GM19099 (cell line): ENCODE measurements around the gene TIMD4.

Experiments
- POLR2A ChIP-seq: IDR thresholded peaks from 3 replicates; pipeline ENCODE4 v1.6.1; 2011; ENCODE audit warnings: low read depth; ENCODE audit not compliant: insufficient read length; ENCODE audit errors: extremely low read depth

TIMD4 gene

DNA sequence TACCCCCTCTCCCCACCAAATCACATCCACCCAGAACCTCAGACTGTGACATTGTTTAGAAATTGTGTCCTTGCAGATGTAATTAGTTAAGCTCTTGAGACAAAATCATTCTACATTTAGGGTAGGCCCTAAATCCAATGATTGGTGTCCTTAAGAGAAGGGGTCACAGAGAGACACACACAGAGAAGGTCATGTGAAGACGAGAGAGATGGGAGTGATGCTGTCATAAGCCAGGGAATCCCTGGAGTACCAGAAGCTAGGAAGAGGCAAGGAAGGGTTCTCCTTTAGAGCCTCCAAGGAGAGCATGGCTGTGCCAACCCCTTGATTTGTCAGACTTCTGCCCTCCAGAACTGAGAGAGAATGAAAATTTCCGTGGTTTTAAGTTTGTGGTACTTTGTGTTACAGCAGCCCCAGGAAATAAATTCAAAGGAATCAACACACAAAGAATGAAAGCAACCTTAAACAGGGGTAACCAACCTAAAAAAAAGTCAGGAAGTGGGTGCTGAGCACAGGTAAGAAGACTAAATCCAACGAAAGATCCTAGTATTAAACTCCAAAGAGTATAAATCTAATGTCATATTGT, 33.6 kb downstream of the TIMD4 start:
- TF ChIP-seq POLR2A, result no peak

DNA sequence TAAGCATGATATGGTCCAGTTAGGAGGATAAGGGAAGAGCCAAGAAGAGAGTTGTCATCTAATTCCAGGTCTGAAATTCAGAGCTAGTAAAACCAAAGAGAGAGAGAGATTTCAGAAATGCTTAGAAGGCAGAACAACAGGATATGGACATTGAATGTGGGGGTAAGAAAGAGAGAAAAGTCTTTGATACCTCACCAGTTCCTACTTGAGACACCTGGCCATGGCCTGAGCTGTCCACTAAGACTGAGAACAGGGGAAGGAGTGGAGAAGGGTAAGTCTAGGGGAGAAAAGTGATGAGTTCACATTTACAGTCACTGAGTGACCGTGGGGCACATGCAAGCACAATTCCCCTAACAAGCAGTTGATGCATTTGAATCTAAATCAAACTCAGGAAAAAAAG, 35.5 kb downstream of the TIMD4 start:
- no peak for TF ChIP-seq POLR2A

DNA sequence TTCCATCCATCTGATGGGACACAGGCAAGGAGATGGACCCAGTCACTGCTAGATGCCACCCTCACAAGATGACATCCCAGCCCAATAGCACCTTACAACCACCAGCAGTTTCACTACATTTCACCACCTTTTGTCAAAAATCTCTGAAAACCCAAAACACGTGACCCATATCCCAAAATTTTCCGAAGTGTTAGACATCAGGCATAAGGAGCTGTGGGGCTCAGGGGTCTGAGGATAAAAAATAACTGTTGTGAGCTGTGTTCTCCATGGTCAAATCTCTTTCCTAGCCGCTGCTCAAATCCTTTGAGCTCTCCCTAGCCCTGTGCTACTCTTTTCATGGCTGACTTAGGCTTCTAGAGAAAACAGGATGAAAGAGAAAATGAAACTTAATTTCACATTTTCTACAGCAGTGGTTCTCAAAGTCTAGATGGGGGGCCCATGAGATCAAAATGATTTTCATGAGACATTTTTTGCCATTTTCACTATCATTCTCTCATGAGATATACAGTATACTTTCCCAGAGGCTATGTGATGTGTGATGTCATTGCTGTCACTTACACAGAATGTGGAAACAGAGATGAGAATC, 40.7 kb downstream of the TIMD4 start:
- peak; percentile 33 for TF ChIP-seq POLR2A

DNA sequence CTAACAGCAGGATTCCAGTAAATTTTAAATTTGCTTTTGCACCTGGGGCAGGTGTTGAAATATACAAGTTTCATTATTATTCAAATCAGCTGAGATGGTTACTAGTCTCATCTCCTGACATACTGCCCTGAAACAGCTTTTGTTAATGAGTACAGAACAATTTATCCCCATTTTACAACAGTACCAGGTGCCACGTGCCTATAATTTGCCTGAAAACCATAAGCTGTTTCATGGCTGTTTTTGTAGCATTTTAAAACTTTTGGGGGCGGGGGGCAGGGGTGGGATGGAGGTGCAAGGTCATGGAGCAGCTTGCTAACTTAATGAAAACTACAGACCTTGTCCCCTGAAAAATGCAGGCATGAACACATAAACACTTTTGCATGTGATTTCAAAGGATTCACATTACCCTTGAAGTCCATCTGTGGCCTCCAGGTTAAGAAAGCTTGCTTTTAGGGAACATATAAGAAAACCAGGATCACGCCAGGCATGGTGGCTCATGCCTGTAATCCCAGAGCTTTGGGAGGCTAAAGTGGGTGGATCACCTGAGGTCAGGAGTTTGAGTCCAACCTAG, 42.1 kb downstream of the TIMD4 start:
- TF ChIP-seq POLR2A, result no peak

DNA sequence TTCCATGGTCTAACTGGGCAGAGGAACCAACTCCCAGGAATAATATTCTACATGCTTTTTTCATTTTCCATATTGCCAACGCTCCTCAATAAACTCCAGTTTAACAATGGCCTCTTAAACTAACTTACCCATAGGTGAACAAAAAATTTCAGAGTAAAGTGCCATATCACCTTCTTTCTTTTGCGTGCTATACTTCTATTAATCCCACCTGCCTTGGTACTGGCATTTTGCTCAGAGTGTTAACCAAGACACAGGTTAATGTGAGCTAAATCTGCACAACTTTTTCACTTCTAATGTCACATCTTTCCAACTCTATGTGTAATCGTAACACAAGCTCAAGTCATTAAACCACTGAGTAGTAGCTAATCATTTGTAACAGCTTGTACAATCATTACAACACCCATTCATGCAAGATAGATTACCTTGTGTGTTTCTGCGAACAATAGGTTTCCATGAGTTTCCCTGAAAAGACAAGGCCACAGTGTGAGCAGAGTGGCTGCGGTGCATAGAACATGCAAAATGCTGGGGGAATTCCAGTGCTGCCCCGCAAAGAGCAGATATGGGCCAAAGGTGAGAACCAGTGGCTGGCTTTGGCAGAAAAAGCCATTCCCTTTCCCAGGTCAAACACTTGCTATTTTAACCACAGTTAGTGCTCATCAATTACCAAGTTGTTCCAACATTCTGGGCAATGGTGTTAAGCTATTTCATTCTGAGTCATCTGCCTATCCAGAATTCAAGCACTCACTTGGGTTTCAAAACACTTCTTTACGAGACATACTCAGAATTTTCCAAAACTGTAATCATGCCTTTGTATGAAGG, 42.8 kb downstream of the TIMD4 start:
- no peak for TF ChIP-seq POLR2A

DNA sequence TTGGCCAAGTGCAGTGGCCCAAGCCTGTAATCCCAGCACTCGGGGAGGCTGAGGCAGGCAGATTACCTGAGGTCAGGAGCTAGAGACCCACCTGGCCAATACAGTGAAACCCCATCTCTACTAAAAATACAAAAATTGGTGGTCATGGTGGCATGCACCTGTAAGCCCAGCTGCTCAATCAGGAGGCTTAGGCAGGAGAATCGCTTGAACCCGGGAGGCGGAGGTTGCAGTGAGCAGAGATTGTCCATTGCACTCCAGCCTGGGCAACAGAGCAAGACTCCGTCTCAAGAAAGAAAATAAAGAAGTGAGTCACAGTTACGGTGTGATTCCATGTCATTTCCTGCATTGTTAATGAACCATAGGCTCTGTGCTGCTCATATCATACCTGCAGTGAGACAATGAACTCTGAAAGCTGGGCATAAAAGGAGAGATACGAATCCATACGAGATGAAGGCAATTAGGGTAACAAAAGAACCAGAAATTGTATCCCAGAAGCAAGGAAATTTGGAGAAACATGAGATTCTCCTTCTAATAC, 44.6 kb downstream of the TIMD4 start:
- TF ChIP-seq POLR2A, result no peak

DNA sequence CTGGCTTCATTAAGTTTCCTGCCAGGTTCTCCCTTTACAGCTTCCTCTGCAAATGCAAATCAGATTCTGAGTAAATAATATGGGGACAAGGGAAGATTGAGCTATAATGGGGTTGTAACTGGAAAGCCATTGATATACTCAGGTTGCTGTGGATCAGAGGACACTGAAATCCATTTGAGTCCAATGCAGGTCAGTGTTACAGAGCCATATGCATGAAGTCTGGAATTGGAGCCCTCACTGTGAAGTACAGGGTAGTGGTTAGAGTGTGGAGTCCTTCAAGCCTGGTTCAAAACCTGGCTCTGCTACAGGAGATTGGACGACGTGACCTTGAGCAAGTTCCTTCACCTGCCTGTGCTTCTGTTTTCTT, 48.7 kb downstream of the TIMD4 start:
- TF ChIP-seq POLR2A, result peak; percentile 26

DNA sequence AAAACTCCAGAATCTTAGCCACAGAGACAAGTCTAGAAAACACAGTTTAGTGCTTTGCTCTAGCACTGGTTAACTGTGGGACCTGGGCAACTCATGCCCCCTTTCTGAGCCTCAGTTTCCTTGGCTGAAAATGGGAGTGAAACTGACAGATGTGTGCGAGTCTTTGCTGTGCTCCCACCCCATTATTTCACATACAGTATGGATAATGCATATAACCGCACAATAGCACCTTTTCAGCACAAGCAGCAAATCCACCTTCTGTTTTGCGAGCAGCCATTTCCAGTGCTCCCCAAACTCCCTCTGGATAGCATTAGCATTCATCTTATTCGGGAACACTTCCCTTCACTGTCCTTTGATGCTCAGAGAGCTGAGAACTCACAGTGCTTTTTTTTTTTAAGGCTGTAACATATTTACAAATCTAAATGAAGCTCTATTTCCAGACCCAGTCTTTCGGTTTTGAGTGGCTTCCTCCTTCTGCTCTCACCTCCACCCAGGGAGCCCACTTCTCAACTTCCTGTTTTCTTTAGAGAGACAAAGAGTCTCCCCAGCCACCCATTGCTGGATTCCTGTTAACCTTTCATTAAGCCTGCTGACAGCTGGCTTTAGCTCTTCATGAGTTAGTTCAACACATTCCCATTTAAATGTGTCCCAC, 49.2 kb downstream of the TIMD4 start:
- no peak for TF ChIP-seq POLR2A

DNA sequence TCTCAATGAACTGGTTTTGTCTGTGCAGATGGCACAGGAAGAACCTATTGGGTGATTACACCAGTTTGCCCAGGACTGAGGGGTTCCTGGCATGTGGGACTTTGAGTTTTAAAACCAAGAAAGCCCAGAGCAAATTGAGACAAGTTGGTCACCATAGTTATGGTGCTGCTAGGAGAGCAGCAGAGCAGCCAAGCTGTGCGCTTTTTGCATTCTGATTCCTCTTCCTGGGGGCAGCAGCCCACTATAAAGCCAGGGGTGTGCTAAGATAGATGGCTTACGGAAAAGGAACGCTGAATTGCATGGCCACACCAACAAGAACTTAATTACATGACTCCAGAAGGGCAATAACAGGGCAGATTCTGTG, 49.7 kb downstream of the TIMD4 start:
- TF ChIP-seq POLR2A, result no peak

DNA sequence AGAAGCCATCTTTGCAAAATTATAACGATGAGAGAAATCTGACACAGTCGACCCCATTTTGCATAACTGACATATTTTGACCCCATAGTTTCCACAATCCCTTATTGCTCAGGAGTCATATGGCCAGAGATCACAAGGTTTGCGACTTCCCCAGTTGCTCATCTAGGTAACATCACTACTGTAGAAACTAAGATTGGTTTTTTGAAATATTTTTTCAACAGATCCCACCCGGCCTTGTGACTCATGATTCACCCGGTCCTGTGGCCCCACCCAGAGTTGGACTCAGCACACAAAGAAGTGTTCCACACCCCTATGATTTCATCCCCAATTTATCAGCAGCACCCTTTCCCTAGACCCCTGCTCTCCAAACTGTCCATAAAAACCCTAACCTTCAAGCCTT, 50.2 kb downstream of the TIMD4 start:
- no peak for TF ChIP-seq POLR2A

DNA sequence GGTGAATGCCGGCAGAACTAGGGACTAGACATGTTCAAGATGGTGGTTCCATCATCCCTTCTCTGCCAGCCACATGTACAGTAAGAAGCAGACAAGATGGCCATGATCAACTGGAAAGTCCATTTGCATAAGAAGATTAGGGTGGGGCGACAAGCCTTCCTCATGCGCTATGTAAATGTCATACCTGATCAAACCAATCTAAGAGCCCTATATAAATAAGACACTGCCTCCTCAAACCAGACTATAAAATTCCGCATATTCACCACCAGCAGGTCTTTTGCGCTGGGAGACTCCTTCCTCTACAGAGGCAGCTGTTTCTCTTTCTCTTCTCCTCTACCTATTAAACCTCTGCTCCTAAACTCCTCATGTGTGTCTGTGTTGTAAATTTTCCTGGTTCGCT, 53.8 kb downstream of the TIMD4 start:
- no peak for TF ChIP-seq POLR2A

DNA sequence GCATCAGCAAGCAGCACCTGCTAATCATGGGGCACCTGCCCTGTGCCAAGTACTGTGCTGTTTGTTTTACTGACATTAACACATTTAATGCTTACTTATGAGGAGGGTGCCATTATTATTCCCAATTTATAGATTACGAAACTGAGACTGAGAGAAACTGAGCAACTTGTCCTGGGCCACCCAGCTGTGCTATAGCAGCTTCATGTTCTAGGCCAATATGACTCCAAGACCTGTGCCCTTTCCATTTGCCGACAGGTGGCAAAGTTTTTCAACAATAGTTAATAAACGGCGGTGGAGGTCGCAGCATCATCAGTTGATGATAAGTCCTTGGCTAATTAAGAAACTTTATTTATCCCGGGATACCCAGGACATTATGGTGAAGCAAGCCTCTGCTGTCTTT, 55.4 kb downstream of the TIMD4 start:
- no peak for TF ChIP-seq POLR2A

DNA sequence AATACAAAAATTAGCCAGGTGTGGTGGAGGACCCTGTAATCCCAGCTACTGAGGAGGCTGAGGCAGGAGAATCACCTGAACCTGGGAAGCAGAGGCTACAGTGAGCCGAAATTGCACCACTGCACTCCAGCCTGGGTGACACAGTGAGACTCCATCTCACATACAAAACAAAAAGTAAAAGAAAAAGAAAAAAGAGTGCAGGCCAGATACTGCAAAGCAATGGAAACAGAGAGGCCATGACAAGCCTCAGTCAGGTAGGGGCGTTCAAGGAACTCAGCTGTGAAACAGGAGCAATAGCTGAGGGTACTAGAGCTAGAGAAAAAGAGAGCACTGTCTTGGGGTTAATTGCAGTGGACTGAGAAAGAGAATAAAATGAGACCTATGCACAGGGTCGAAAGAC, 56.2 kb downstream of the TIMD4 start:
- TF ChIP-seq POLR2A, result no peak

DNA sequence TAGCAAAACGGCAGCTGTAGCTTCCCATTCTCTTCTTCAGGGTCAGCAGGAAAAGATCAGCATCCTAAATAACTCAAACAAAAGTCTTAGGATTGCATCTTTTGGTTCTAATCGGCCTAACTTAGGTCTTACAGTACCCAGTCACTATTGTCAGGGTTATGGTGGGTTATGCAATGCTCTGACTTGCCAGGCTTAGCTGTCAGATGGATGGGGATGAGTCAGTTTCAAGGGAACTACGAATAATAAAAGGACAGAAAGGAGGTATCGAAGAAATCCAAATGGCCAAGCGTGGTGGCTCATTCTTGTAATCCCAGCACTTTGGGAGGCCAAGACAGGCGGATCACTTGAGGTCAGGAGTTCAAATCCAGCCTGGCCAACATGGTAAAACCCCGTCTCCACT, 66.5 kb downstream of the TIMD4 start:
- no peak for TF ChIP-seq POLR2A

DNA sequence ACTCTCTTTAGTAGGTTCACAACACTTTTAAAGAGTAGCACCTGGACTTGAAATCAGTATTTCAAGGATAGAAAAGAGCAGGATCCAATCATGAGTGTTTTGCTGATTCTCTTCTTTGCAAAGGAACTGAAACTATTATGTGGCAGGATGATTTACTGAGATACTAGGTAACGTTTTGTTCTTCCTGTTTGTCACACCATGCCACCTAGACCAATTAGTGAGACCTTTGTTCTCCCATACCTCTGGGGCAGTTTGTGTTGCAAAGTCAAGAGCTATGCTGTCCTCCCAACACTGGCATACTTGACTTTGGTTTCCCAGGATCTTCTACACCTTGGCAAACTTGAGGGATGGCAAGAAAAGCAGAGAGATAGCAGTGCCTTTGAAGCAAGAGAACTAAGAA, 69.5 kb downstream of the TIMD4 start:
- no peak for TF ChIP-seq POLR2A
